ENCODE results near the gene XIRP2.

- TF ChIP-seq CTCF (IDR thresholded peaks at IDR 0.05), result no peak
- TF ChIP-seq ZFX (IDR thresholded peaks at IDR 0.05; ENCODE audit: borderline replicate concordance), result no peak
Measured at GRCh38 chr2:167198009-167198408, 309.7 kb downstream of the XIRP2 start.
